Stimulated activated CD8-positive, alpha-beta memory T cell treated with anti-CD3 and anti-CD28 coated beads, Interleukin-2, amount 100 ng/mL, for 48 hours (primary cell): ENCODE results near the gene OCLN.
"Not testable (repeated sequence)": the region's sequence is repeated elsewhere in the genome, so short reads cannot be mapped to it uniquely, and the experiment has no call there.

ENCODE experiments used
- DNase-seq, 2 donors: peaks; one replicate each; pipeline ENCODE4 v3.0.0-alpha.2; 2020; ENCODE audit warnings: low read depth in 2 of 2

OCLN gene

GRCh38 chr5:69528609-69529008 lies 36.0 kb downstream of the OCLN start:
- no peak for DNase-seq

- DNase-seq, result no peak
These were observed 38.2 kb downstream of the OCLN start for GRCh38 chr5:69530561-69531405.

GRCh38 chr5:69531406-69531801 lies 38.8 kb downstream of the OCLN start:
- DNase-seq, result no peak

- DNase-seq, result not testable (repeated sequence)
These were observed 45.3 kb downstream of the OCLN start for GRCh38 chr5:69537911-69538310.

GRCh38 chr5:69538735-69539134 lies 46.1 kb downstream of the OCLN start:
- DNase-seq, result not testable (repeated sequence)

- not testable (repeated sequence) for DNase-seq
These were observed 48.8 kb downstream of the OCLN start for GRCh38 chr5:69541347-69541746.

- not testable (repeated sequence) for DNase-seq
These were observed 50.4 kb downstream of the OCLN start for GRCh38 chr5:69542838-69543618.

- DNase-seq, result not testable (repeated sequence)
These were observed 52.0 kb downstream of the OCLN start for GRCh38 chr5:69544602-69545001.

- peak; percentile 43 to 57 for DNase-seq
These were observed 67.3 kb downstream of the OCLN start, which contains the start of gene GTF2H2C for GRCh38 chr5:69559908-69560330. GTF2H2C (plus strand) TSS chr5:69560191; CDS start chr5:69565133, 4,942 bp downstream.

- not testable (repeated sequence) for DNase-seq
These were observed 68.2 kb downstream of the OCLN start for GRCh38 chr5:69560587-69561431.

GRCh38 chr5:69566172-69566571 lies 73.6 kb downstream of the OCLN start:
- not testable (repeated sequence) for DNase-seq

GRCh38 chr5:69568072-69568471 lies 75.5 kb downstream of the OCLN start:
- not testable (repeated sequence) for DNase-seq

GRCh38 chr5:69583356-69583755 lies 90.8 kb downstream of the OCLN start:
- DNase-seq, result not testable (repeated sequence)

- DNase-seq, result not testable (repeated sequence)
These were observed 103.7 kb downstream of the OCLN start for GRCh38 chr5:69596114-69596840.

- DNase-seq, result not testable (repeated sequence)
These were observed 109.4 kb downstream of the OCLN start for GRCh38 chr5:69601947-69602346.

- DNase-seq, result not testable (repeated sequence)
These were observed 114.2 kb downstream of the OCLN start for GRCh38 chr5:69606839-69607238.
